CD4-positive, alpha-beta T cell treated with Interferon gamma for 1 hour (primary cell): ENCODE results near the gene PEG3.

Source experiments
- DNase-seq: peaks from one replicate; pipeline ENCODE4 v3.0.0-alpha.2; 2020

The PEG3 gene

GRCh38 chr19:56806639-56807038 lies 33.9 kb downstream of the PEG3 start:
- no peak for DNase-seq
